Measurements from ENCODE around the gene MTCL3.

GRCh38 chr6:127441881-127442280, 77.3 kb downstream of the MTCL3 start:
- TF ChIP-seq TEAD4 (IDR thresholded peaks at IDR 0.05) = no peak
- TF ChIP-seq CREB1 (IDR thresholded peaks at IDR 0.05; ENCODE audit: low read depth) = no peak
- TF ChIP-seq EGR1 (IDR thresholded peaks at IDR 0.05) = no peak
- no peak for TF ChIP-seq YY1 (IDR thresholded peaks at IDR 0.05; ENCODE audit: low read depth)
- TF ChIP-seq, protein P1, sequence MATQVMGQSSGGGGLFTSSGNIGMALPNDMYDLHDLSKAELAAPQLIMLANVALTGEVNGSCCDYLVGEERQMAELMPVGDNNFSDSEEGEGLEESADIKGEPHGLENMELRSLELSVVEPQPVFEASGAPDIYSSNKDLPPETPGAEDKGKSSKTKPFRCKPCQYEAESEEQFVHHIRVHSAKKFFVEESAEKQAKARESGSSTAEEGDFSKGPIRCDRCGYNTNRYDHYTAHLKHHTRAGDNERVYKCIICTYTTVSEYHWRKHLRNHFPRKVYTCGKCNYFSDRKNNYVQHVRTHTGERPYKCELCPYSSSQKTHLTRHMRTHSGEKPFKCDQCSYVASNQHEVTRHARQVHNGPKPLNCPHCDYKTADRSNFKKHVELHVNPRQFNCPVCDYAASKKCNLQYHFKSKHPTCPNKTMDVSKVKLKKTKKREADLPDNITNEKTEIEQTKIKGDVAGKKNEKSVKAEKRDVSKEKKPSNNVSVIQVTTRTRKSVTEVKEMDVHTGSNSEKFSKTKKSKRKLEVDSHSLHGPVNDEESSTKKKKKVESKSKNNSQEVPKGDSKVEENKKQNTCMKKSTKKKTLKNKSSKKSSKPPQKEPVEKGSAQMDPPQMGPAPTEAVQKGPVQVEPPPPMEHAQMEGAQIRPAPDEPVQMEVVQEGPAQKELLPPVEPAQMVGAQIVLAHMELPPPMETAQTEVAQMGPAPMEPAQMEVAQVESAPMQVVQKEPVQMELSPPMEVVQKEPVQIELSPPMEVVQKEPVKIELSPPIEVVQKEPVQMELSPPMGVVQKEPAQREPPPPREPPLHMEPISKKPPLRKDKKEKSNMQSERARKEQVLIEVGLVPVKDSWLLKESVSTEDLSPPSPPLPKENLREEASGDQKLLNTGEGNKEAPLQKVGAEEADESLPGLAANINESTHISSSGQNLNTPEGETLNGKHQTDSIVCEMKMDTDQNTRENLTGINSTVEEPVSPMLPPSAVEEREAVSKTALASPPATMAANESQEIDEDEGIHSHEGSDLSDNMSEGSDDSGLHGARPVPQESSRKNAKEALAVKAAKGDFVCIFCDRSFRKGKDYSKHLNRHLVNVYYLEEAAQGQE (IDR thresholded peaks at IDR 0.05; ENCODE audit: low read depth) = no peak
- no peak for TF ChIP-seq RAD21 (IDR thresholded peaks at IDR 0.05; ENCODE audit: low read depth)
- TF ChIP-seq TAF1 (IDR thresholded peaks at IDR 0.05; ENCODE audit: low read depth) = no peak
- TF ChIP-seq EP300 (IDR thresholded peaks at IDR 0.05; ENCODE audit: borderline replicate concordance) = no peak
- no peak for TF ChIP-seq NFIC (IDR thresholded peaks at IDR 0.05)
- TF ChIP-seq, protein P2, sequence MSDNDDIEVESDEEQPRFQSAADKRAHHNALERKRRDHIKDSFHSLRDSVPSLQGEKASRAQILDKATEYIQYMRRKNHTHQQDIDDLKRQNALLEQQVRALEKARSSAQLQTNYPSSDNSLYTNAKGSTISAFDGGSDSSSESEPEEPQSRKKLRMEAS (IDR thresholded peaks at IDR 0.05) = no peak
- no peak for TF ChIP-seq ZBTB7A (IDR thresholded peaks at IDR 0.05; ENCODE audit: low read depth)
- no peak for TF ChIP-seq FOXM1 (IDR thresholded peaks at IDR 0.05; ENCODE audit: borderline replicate concordance, low read depth)
- no peak for TF ChIP-seq CEBPB (IDR thresholded peaks at IDR 0.05)

Measured in Ishikawa (cell line).